IMR-90 (cell line): Measurements from ENCODE around the gene NAPG. TPM values are rescaled to one million over a fixed set of nuclear protein-coding genes. Genes with fewer than 3 reads are reported as not detected.

Source experiments
- ATAC-seq: fragments of 200-7000 bp; cut with Tn5 transposase; 2 replicates; pipeline ENCODE4 v1.9.1; 2020; ENCODE audit warnings: low read depth, mild to moderate bottlenecking, moderate library complexity
- BruUV-seq: library from RNA; stranded (reverse); fragments of 400-500 nt; replicated peaks from 2 replicates; lab custom pipeline; 2021; lab: Mats Ljungman, UMichigan
- CTCF ChIA-PET: fragments of 300-600 bp; formaldehyde crosslinking; extraction: SDS; loops from one replicate; lab custom pipeline; 2021; ENCODE audit warnings: antibody characterized with exemption; lab: Yijun Ruan, JAX
- POLR2A ChIA-PET: fragments of 300-600 bp; sonication (Branson Sonifier 250); formaldehyde crosslinking; loops from one replicate; lab custom pipeline; 2022; ENCODE audit warnings: antibody characterized with exemption; ENCODE audit not compliant: unreplicated experiment; lab: Charles Lee
- DNase-seq: peaks from one replicate; pipeline ENCODE4 v3.0.0; 2013
- H2AFZ ChIP-seq: replicated peaks from 2 replicates; pipeline ENCODE3; 2013; ENCODE audit warnings: low read length, mild to moderate bottlenecking; ENCODE audit not compliant: poor library complexity
- H2AK5ac ChIP-seq: 2 replicates; pipeline ENCODE4 v1.6.1; 2013; ENCODE audit warnings: low read depth, low read length, inconsistent platforms
- H2AK9ac ChIP-seq: replicated peaks from 2 replicates; pipeline ENCODE3; 2013; ENCODE audit warnings: mild to moderate bottlenecking, low read depth, low read length, moderate library complexity; ENCODE audit not compliant: poor library complexity
- H2BK120ac ChIP-seq: 2 replicates; pipeline ENCODE4 v1.6.1; 2013; ENCODE audit warnings: low read depth, low read length, inconsistent platforms
- H2BK15ac ChIP-seq: 3 replicates; pipeline ENCODE4 v1.6.1; 2013; ENCODE audit warnings: low read depth, low read length, inconsistent platforms
- H2BK20ac ChIP-seq: 2 replicates; pipeline ENCODE4 v1.6.1; 2013; ENCODE audit warnings: low read depth, mild to moderate bottlenecking, inconsistent platforms, low read length, moderate library complexity
- H2BK5ac ChIP-seq: 2 replicates; pipeline ENCODE4 v1.6.1; 2013; ENCODE audit warnings: mild to moderate bottlenecking, low read depth, low read length, inconsistent platforms; ENCODE audit not compliant: poor library complexity, severe bottlenecking
- H3K14ac ChIP-seq: replicated peaks from 2 replicates; pipeline ENCODE4 v1.6.1; 2013; ENCODE audit warnings: low read depth, low read length, inconsistent platforms
- H3K18ac ChIP-seq: 2 replicates; pipeline ENCODE4 v1.6.1; 2013; ENCODE audit warnings: low read depth, low read length, control low read depth
- H3K23ac ChIP-seq: 2 replicates; pipeline ENCODE4 v1.6.1; 2013; ENCODE audit warnings: low read depth, low read length, inconsistent platforms
- H3K27ac ChIP-seq: 2 replicates; pipeline ENCODE4 v1.5.1; 2013; ENCODE audit warnings: mild to moderate bottlenecking, control low read depth, low read length; ENCODE audit not compliant: insufficient read depth
- H3K27me3 ChIP-seq: 2 replicates; pipeline ENCODE4 v1.6.1; 2013; ENCODE audit warnings: low read length; ENCODE audit not compliant: control insufficient read depth, insufficient read depth
- H3K36me3 ChIP-seq: 2 replicates; pipeline ENCODE4 v1.6.1; 2013; ENCODE audit warnings: low read length, mixed read lengths; ENCODE audit not compliant: control insufficient read depth, insufficient read depth
- H3K4ac ChIP-seq: 2 replicates; pipeline ENCODE4 v1.6.1; 2013; ENCODE audit warnings: low read depth, low read length, inconsistent platforms
- H3K4me1 ChIP-seq: 2 replicates; pipeline ENCODE4 v1.6.1; 2013; ENCODE audit warnings: low read length, mixed read lengths; ENCODE audit not compliant: control insufficient read depth, insufficient read depth
- H3K4me2 ChIP-seq: 2 replicates; pipeline ENCODE4 v1.6.1; 2013; ENCODE audit warnings: low read depth, mild to moderate bottlenecking, control low read depth, low read length, moderate library complexity
- H3K4me3 ChIP-seq: 2 replicates; pipeline ENCODE4 v1.5.1; 2013; ENCODE audit warnings: low read depth, mild to moderate bottlenecking, control low read depth, low read length, moderate library complexity; ENCODE audit not compliant: insufficient read depth
- H3K56ac ChIP-seq: 2 replicates; pipeline ENCODE4 v1.6.1; 2013; ENCODE audit warnings: low read length, inconsistent platforms; ENCODE audit not compliant: insufficient read depth; ENCODE audit errors: extremely low read depth
- H3K79me1 ChIP-seq, 2 experiments: 2 replicates each; pipeline ENCODE4 v1.6.1; 2013; ENCODE audit warnings: low read length in 2 of 2, inconsistent platforms in 1 of 2, low read depth in 1 of 2
- H3K9ac ChIP-seq: 2 replicates; pipeline ENCODE4 v1.6.1; 2013; ENCODE audit warnings: low read depth, low read length, control low read depth
- H3K9me1 ChIP-seq: 2 replicates; pipeline ENCODE4 v1.6.1; 2013; ENCODE audit warnings: low read length, inconsistent platforms; ENCODE audit not compliant: insufficient read depth
- H3K9me3 ChIP-seq: 2 replicates; pipeline ENCODE4 v1.6.1; 2013; ENCODE audit warnings: low read length; ENCODE audit not compliant: control insufficient read depth, insufficient read depth
- H4K20me1 ChIP-seq: 2 replicates; pipeline ENCODE4 v1.6.1; 2013; ENCODE audit warnings: low read length, inconsistent platforms; ENCODE audit not compliant: insufficient read depth
- H4K5ac ChIP-seq: 2 replicates; pipeline ENCODE4 v1.6.1; 2013; ENCODE audit warnings: mild to moderate bottlenecking, low read depth, low read length, control low read depth
- H4K8ac ChIP-seq, 2 experiments: 2 replicates each; pipeline ENCODE4 v1.6.1; 2013; ENCODE audit warnings: low read depth in 2 of 2, low read length in 2 of 2, control low read depth in 1 of 2, inconsistent platforms in 1 of 2
- H4K91ac ChIP-seq: 2 replicates; pipeline ENCODE4 v1.6.1; 2013; ENCODE audit warnings: low read depth, low read length, inconsistent platforms; ENCODE audit not compliant: insufficient read depth
- BHLHE40 ChIP-seq: fragments of 150-350 bp; IDR thresholded peaks from 2 replicates; pipeline ENCODE4 v1.6.1; 2016; ENCODE audit warnings: mild to moderate bottlenecking, low read depth, low read length
- CEBPB ChIP-seq: IDR thresholded peaks from 2 replicates; pipeline ENCODE4 v1.6.1; 2012; ENCODE audit warnings: low read depth, low read length, improper control_type of control experiment
- CHD1 ChIP-seq: IDR thresholded peaks from 2 replicates; pipeline ENCODE4 v1.6.1; 2012; ENCODE audit warnings: low read depth, low read length, improper control_type of control experiment
- MXI1 ChIP-seq: IDR thresholded peaks from 2 replicates; pipeline ENCODE4 v1.6.1; 2012; ENCODE audit warnings: low read depth, mild to moderate bottlenecking, low read length, moderate library complexity, borderline replicate concordance
- NFE2L2 ChIP-seq: fragments of 150-350 bp; IDR thresholded peaks from 2 replicates; pipeline ENCODE4 v1.6.1; 2016; ENCODE audit warnings: low read depth, mild to moderate bottlenecking, low read length
- RAD21 ChIP-seq: IDR thresholded peaks from 2 replicates; pipeline ENCODE4 v1.6.1; 2012; ENCODE audit warnings: low read length, improper control_type of control experiment
- WGBS, 2 experiments: methylation state at CpG; one replicate each; pipeline versions ENCODE4 v1.1.5 to v1.1.7; 2013; ENCODE audit warnings: missing lambda C conversion rate in 2 of 2; ENCODE audit not compliant: insufficient read length in 1 of 2; ENCODE audit errors: extremely low coverage in 2 of 2; 5-methylcytosine and 5-hydroxymethylcytosine counted together
- dilution Hi-C: fragments of 300-500 bp; cut with HindIII; formaldehyde crosslinking; loops from one replicate; pipeline ENCODE4 v1.14.3; 2018; ENCODE audit warnings: low sequenced_read_pairs; ENCODE audit not compliant: unreplicated experiment
- in situ Hi-C: fragments of 300-500 bp; cut with MboI; formaldehyde crosslinking; loops from 3 replicates; pipeline ENCODE4 v1.14.3; 2019; ENCODE audit warnings: low sequenced_read_pairs, inconsistent platforms, mixed read lengths
- intact Hi-C: fragments of 100-400 bp; cut with micrococcal nuclease; formaldehyde crosslinking; loops from 2 replicates; pipeline ENCODE4 v1.10.0; 2022
- polyA plus RNA-seq, 3 experiments: library from polyadenylated mRNA; depleted of rRNA; stranded (reverse); fragments of >200 nt; gene quantifications; 2 replicates each; pipeline ENCODE4 v1.2.3, GENCODE V29; 2012; ENCODE audit warnings: low replicate concordance in 1 of 3
- total RNA-seq: library from RNA; depleted of rRNA; stranded (reverse); fragments of >200 nt; gene quantifications from 2 replicates; pipeline ENCODE4 v1.2.3, GENCODE V29; 2012
- TF ChIP-seq, protein P1 (sequence below): conservative IDR thresholded peaks from 2 replicates; pipeline ENCODE4 v1.5.1; 2012; ENCODE audit warnings: mild to moderate bottlenecking, low read depth, low read length, improper control_type of control experiment

Gene NAPG
- total and polyA plus RNA-seq, 2 of the 4 experiments (the other 2 are of a cell fraction) = 13.0 to 32.8 TPM

DNA sequence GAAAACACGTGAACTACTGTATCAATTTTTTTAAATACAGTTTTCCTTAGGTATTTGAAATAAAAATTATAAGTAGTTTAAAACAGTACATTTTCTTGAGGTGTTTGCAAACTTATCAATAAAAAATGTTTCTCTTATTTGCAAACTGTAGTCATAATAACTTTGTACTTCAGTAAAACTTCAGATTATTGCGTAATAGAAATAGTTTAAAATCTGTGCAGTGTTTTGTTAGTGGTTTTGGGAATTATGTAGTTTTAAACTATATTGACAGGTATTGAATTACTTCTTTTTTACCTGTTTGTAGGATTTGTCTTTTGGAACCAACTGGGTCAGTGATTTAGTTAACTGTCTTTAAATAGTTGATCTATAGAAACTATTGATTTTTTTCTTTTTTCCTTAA, 7.3 kb downstream of the NAPG start:
- Histone ChIP-seq H2BK20ac (no peak overlapping the region), H4K91ac (no peak overlapping the region), H3K27me3 (no peaks in the 10 kb centered on the region), H3K9me1 (peaks cover 9% of the 10 kb centered on the region), H3K14ac (no peak overlapping the region), H2BK5ac (no peak overlapping the region), H3K18ac (no peak overlapping the region), H3K23ac (no peak overlapping the region), H3K4ac (no peak overlapping the region), H4K5ac (no peak overlapping the region), H3K56ac (no peak overlapping the region), H2AK5ac (no peak overlapping the region), H3K9ac (no peak overlapping the region), H3K4me3 (no peak overlapping the region), H3K4me1 (peaks cover 5% of the 10 kb centered on the region), H3K36me3 (peaks cover 4% of the 10 kb centered on the region), H2AFZ (no peak overlapping the region), H2AK9ac (no peak overlapping the region), H2BK15ac (no peak overlapping the region), H2BK120ac (no peak overlapping the region), H3K9me3 (no peaks in the 10 kb centered on the region), H3K79me1 (peaks cover 26 to 54% of the 10 kb centered on the region in 2 experiments), H4K8ac (no peak overlapping the region), H3K4me2 (no peak overlapping the region), H4K20me1 (peaks cover 27% of the 10 kb centered on the region), H3K27ac (no peak overlapping the region)
- ChIA-PET CTCF (no interaction called here), POLR2A (no interaction called here)
- WGBS, 2 experiments = no CpG with 5 or more reads among the region's 2 CpGs
- dilution Hi-C loops (no loop called here), in situ Hi-C loops (no loop called here), intact Hi-C loops (no loop called here)
- no peak for TF ChIP-seq CHD1
- TF ChIP-seq CEBPB = peak; percentile 96
- no peak for TF ChIP-seq MXI1
- no peak for TF ChIP-seq RAD21
- TF ChIP-seq, protein P1, sequence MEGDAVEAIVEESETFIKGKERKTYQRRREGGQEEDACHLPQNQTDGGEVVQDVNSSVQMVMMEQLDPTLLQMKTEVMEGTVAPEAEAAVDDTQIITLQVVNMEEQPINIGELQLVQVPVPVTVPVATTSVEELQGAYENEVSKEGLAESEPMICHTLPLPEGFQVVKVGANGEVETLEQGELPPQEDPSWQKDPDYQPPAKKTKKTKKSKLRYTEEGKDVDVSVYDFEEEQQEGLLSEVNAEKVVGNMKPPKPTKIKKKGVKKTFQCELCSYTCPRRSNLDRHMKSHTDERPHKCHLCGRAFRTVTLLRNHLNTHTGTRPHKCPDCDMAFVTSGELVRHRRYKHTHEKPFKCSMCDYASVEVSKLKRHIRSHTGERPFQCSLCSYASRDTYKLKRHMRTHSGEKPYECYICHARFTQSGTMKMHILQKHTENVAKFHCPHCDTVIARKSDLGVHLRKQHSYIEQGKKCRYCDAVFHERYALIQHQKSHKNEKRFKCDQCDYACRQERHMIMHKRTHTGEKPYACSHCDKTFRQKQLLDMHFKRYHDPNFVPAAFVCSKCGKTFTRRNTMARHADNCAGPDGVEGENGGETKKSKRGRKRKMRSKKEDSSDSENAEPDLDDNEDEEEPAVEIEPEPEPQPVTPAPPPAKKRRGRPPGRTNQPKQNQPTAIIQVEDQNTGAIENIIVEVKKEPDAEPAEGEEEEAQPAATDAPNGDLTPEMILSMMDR = no peak
- no peak for TF ChIP-seq BHLHE40
- no peak for TF ChIP-seq NFE2L2
- DNase-seq (no peak), ATAC-seq (no peak)
- BruUV-seq = no TSS peak
